NCI-H1436 (cell line): ENCODE measurements around the gene WDFY4.

Experiments used
- DNase-seq: peaks from one replicate; lab custom pipeline; 2025; lab: John Stamatoyannopoulos, UW

The WDFY4 gene

GRCh38 chr10:48714088-48714487, 29.4 kb downstream of the WDFY4 start:
- DNase-seq = no peak

DNA sequence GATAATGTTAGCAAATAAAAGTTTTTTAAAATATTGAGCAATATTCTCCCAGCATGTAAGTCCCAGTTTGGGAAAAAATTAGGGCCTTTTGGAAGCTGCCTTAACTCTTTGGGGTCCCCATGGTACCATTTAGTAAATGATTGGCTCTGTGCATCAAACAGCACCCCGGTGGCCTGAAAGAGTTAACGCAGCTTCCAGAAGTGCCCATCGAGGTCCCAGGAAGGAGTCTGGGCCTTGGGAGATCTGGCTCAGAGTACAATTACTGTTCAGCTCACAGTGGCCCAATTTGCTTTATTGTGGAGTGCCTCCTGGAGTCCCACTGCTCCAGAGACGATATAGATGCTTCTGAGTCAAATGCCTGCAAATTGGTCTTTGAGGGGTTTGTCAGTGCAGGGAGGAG, 31.7 kb downstream of the WDFY4 start:
- DNase-seq = no peak

GRCh38 chr10:48720611-48721010, 35.9 kb downstream of the WDFY4 start:
- DNase-seq = no peak

- no peak for DNase-seq
These were observed 37.8 kb downstream of the WDFY4 start for GRCh38 chr10:48722153-48723145.

- no peak for DNase-seq
These were observed 39.5 kb downstream of the WDFY4 start for GRCh38 chr10:48724127-48724526.

DNA sequence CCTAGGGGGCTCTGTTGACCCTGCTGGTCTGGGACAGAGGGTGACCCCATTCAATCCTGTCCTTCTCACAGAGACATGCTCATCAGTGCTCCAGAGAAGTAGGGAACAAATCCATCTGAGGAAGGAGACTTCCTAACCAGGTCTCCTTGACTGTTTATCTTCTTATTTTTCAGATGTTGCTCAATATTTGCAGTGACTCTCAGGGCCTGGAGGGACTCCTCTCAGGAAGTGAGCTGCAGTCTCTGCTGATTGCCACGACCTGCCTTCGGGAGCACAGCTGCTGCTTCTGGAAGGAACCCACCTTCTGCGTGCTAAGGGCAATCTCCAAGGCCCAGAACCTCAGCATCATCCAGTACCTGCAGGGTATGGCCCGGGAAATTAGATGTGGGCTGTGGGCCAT, 41.0 kb downstream of the WDFY4 start:
- DNase-seq = no peak

GRCh38 chr10:48727866-48728265, 43.2 kb downstream of the WDFY4 start:
- no peak for DNase-seq

DNA sequence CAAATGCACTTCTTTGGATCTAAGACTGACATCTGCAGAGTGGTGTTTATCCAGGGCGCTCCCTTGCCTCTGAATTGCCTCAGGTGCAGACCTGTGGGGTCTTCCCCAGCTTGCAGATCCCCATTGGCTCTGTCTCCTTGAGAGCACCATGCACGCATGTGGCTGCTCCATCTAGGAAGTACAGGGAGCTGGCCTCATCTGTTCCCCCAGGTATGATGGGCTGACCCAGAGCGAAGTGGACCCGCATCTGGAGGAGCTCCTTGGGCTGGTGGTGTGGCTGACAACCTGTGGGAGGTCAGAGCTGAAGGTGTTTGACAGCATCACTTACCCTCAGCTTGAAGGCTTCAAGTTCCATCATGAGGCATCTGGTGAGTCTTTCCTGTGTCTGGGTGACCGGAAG, 44.5 kb downstream of the WDFY4 start:
- DNase-seq = no peak

DNA sequence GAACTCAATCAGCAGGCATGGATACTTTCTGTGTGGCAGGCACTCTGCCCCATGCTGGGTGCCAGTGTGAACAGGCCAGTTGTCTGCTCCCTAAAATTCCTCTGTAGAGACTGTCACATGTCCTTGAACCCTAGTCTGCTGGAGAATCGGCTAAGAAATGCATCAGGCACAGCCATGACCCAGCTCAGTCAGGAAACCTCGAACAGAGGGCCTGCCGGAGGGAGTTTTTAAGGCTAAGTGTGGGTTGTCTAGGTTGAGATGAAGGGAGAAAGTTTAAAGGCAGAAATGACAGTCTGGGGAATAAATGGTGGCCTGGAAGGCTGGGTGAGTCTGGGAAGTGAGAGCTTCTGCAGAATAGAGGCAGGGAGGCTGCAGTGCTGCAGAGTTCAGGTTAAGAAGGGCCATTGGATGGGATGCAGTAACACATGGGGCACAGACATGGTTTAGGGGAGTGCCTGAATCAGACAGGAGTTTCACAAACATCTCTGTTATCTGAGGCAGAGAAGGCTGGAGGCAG, 45.3 kb downstream of the WDFY4 start:
- DNase-seq = no peak

- DNase-seq = no peak
These were observed 46.5 kb downstream of the WDFY4 start for GRCh38 chr10:48731141-48731540.

DNA sequence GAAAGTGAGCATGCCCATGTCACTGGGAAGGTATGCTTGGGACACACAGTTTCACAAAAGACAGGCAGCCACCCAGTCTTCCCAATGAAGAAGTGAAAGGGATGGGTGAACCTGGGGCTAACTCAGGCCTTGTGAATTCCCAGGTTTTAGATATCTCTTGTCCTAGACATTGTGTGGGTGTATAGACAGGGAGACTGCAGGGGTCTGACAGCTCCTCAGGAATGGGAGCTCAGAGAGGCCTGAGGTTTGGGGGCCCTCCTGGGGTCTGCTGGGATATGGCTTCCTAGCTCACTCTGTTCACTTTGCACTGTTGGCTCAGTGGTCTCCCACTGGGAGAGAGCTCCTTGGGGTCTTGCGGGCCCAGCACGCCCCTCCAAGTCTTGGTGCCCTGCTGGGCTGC, 47.0 kb downstream of the WDFY4 start:
- DNase-seq = no peak

- DNase-seq = no peak
These were observed 48.7 kb downstream of the WDFY4 start for GRCh38 chr10:48733329-48733728.

GRCh38 chr10:48735836-48736390, 51.2 kb downstream of the WDFY4 start:
- DNase-seq = no peak

DNA sequence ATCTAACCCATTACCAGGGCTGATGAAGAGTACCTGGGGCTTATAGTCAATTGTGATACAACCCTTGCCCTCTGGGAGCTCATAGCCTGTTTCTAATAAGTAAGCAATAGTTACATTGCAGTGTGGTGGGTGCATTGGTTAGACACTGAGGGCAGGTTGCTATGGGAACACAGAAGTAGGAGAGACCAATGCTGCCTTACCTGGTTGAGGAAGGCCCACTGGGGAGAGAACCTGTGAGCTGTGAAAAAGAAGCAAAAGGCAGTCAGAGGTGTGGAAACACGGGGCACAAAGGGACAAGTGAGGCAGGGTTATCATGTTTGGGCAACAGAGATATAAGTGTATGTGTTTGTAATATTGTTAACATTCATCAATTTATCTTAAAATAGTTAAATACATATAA, 51.9 kb downstream of the WDFY4 start:
- no peak for DNase-seq

- DNase-seq = no peak
These were observed 53.2 kb downstream of the WDFY4 start for GRCh38 chr10:48737886-48738285.

DNA sequence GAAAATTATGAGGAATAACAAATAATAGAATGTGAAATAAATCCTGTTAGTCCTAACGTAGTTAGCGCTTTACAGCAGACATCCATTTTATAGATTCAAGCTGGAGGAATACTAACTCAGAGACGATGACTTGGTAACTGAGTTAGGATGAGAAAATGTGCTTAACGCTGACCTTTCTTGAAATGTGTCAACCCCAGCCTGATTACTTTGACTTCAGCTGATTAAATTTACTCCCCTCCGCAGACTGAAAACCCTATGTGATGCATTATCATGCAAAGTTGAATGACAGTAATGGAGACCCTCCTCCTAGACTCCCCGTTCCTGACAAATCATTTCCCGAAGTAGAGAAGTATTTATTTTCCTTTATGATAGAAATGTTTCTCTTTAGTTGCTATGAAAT, 54.5 kb downstream of the WDFY4 start:
- DNase-seq = no peak

DNA sequence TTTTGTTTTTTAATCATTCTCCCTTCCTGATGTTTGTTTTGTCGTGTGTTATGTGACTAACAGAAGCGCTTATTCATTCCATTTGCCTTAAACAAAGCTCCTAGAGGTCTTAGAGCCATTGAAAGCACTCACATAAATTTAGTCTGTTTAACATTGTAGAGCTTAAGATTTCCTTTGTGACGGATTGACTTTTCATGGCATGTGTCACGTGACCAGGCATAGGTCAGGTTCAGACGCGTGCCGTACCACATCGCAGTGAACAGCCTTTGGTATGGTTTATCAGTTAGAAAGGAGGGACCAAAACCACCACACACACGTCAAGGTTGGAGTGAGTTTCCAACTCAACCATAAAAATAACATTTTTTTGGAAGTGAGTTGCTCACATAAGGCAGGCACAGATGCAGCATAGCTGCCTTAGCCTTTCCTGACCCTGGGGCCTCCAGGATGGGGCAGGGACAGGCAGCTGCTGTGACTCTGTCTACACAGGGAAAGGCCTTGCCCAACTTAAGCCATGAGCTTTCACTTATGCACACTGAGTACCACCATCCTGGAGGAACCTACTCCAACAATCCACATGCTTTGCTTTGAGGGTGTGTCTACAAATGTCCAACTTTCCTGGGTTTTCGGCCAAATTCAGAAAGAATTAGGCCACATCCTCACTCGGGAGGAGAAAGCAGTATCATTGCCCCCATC, 55.5 kb downstream of the WDFY4 start:
- DNase-seq = no peak

DNA sequence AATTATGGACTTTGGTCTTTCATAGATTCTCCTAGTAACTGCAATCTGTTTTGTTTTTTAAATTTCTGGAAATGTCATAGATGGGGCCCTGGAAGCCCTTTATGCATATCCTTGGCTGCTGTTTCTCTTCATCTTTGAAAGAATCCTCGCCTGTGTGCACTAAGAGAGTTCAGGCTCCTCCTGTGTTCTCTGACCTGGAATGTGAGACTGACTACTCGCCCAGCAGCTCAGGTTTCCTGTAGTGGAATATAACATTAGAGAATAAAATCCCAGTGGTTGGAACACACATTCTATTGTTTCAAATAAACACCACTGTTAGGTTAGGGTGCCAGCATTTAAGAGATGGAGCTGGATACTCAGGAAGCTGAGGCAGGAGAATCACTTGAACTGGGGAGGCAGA, 56.3 kb downstream of the WDFY4 start:
- no peak for DNase-seq

GRCh38 chr10:48742891-48743860, 58.5 kb downstream of the WDFY4 start:
- DNase-seq = no peak

GRCh38 chr10:48744587-48744986, 59.9 kb downstream of the WDFY4 start:
- no peak for DNase-seq

GRCh38 chr10:48745662-48746245, 61.1 kb downstream of the WDFY4 start:
- peak; percentile 5 for DNase-seq
